Loucy (cell line): ENCODE data around the gene TMEM208.

Source experiments
- H2AFZ ChIP-seq: fragments of 200-600 bp; sonication (generic); 2 replicates; pipeline ENCODE4 v1.6.0; 2016; ENCODE audit warnings: antibody characterized with exemption, mild to moderate bottlenecking, low read length, moderate library complexity
- H3F3A ChIP-seq: fragments of 200-600 bp; 2 replicates; pipeline ENCODE4 v1.6.0; 2016; ENCODE audit warnings: antibody characterized with exemption, low read depth, mild to moderate bottlenecking
- H3K27me3 ChIP-seq: fragments of 200-600 bp; sonication (generic); 2 replicates; pipeline ENCODE4 v1.6.1; 2014; ENCODE audit warnings: low read length, mild to moderate bottlenecking; ENCODE audit not compliant: insufficient read depth, poor library complexity, severe bottlenecking
- H3K36me3 ChIP-seq: fragments of 200-600 bp; sonication (generic); 2 replicates; pipeline ENCODE4 v1.6.1; 2016; ENCODE audit warnings: low read length; ENCODE audit not compliant: insufficient read depth
- H3K4me1 ChIP-seq: fragments of 200-600 bp; sonication (generic); 2 replicates; pipeline ENCODE4 v1.5.1; 2014; ENCODE audit warnings: low read length, mild to moderate bottlenecking; ENCODE audit not compliant: insufficient read depth, poor library complexity, severe bottlenecking
- H3K4me2 ChIP-seq: fragments of 200-600 bp; sonication (generic); 2 replicates; pipeline ENCODE4 v1.6.0; 2014; ENCODE audit warnings: antibody characterized with exemption, low read length, low read depth, mild to moderate bottlenecking; ENCODE audit not compliant: poor library complexity, severe bottlenecking
- H3K4me3 ChIP-seq: fragments of 200-600 bp; sonication (generic); 2 replicates; pipeline ENCODE4 v1.5.1; 2014; ENCODE audit warnings: low read length, mild to moderate bottlenecking, mixed read lengths; ENCODE audit not compliant: poor library complexity, severe bottlenecking
- H3K79me2 ChIP-seq: fragments of 200-600 bp; sonication (generic); 2 replicates; pipeline ENCODE4 v1.6.1; 2014; ENCODE audit warnings: low read length; ENCODE audit not compliant: insufficient read depth
- H3K9ac ChIP-seq: fragments of 200-600 bp; sonication (generic); 2 replicates; pipeline ENCODE4 v1.6.0; 2014; ENCODE audit warnings: mild to moderate bottlenecking, low read depth, low read length, moderate library complexity; ENCODE audit not compliant: poor library complexity, severe bottlenecking
- H3K9me2 ChIP-seq: fragments of 200-600 bp; sonication (generic); replicated peaks from 2 replicates; pipeline ENCODE4 v1.6.1; 2016; ENCODE audit warnings: low read depth, low read length, mixed read lengths
- H3K9me3 ChIP-seq: fragments of 200-600 bp; sonication (generic); 2 replicates; pipeline ENCODE4 v1.6.1; 2014; ENCODE audit warnings: mild to moderate bottlenecking, antibody characterized with exemption, low read length, low read depth; ENCODE audit not compliant: insufficient read depth
- H4K20me1 ChIP-seq: fragments of 200-600 bp; sonication (generic); 2 replicates; pipeline ENCODE4 v1.6.0; 2014; ENCODE audit warnings: antibody characterized with exemption, low read length, mild to moderate bottlenecking; ENCODE audit not compliant: insufficient read depth, poor library complexity, severe bottlenecking
- EZH2phosphoT487 ChIP-seq: fragments of 200-600 bp; IDR thresholded peaks from 2 replicates; pipeline ENCODE4 v1.6.1; 2018; ENCODE audit warnings: antibody characterized with exemption, mild to moderate bottlenecking, moderate library complexity, borderline replicate concordance
- TF ChIP-seq, protein P1 (sequence below): fragments of 200-600 bp; sonication (generic); conservative IDR thresholded peaks from 2 replicates; pipeline ENCODE4 v1.5.1; 2014; ENCODE audit warnings: mild to moderate bottlenecking, antibody characterized with exemption, low read length

The TMEM208 gene

DNA sequence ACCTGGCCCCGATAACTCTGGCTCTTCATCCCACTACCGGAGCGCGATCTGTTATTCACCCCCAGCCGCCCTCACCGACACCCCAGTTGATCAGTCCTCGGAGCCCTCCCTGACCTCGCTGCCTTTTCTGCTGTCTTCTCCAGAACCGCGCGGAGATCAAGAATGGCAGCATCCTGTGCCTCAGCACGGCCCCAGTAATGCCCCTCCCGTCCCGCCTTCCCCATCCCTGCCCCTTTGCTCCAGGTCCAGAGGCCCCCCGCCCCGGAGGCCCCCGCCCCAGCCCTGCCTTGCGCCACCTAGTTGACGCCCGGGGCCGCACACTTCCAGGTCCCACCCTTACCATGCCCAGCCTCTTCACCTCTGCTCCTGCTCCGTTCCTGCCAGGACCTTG, 27.1 kb upstream of the TMEM208 start:
- TF ChIP-seq, protein P1, sequence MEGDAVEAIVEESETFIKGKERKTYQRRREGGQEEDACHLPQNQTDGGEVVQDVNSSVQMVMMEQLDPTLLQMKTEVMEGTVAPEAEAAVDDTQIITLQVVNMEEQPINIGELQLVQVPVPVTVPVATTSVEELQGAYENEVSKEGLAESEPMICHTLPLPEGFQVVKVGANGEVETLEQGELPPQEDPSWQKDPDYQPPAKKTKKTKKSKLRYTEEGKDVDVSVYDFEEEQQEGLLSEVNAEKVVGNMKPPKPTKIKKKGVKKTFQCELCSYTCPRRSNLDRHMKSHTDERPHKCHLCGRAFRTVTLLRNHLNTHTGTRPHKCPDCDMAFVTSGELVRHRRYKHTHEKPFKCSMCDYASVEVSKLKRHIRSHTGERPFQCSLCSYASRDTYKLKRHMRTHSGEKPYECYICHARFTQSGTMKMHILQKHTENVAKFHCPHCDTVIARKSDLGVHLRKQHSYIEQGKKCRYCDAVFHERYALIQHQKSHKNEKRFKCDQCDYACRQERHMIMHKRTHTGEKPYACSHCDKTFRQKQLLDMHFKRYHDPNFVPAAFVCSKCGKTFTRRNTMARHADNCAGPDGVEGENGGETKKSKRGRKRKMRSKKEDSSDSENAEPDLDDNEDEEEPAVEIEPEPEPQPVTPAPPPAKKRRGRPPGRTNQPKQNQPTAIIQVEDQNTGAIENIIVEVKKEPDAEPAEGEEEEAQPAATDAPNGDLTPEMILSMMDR: no peak
- TF ChIP-seq EZH2phosphoT487: no peak
- peaks cover 71% of the 10 kb centered on the region; the same call in 1 of the 2 replicates for H3K36me3 ChIP-seq
- peaks cover 5% of the 10 kb centered on the region for H3K4me1 ChIP-seq
- peaks cover 22% of the 10 kb centered on the region for H3K79me2 ChIP-seq
- no peaks in the 10 kb centered on the region for H3K9me2 ChIP-seq
- H3K9me3 ChIP-seq: no peaks in the 10 kb centered on the region
- peaks cover 8% of the 10 kb centered on the region for H4K20me1 ChIP-seq
- H2AFZ ChIP-seq: no peak overlapping the region
- H3K4me3 ChIP-seq: no peak overlapping the region
- H3K27me3 ChIP-seq: no peaks in the 10 kb centered on the region
- no peak overlapping the region for H3K9ac ChIP-seq
- H3F3A ChIP-seq: no peaks in the 10 kb centered on the region
- H3K4me2 ChIP-seq: no peak overlapping the region

DNA sequence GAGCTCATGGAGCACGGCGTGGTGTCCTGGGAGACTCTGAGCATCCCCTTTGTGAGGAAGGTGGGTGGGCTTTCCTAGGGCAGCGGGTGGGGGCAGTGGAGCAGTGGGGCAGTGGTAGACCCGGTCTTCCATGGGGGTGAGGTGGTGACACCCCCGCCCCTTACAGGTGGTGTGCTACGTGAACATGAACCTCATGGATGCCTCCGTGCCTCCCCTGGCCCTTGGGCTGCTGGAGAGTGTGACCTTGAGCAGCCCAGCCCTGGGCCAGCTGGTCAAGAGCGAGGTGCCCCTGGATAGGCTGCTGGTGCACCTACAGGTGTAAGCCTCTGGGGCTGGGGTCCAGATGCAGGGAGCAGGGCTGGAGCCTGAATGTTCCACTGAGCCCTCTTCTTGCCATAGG, 26.4 kb upstream of the TMEM208 start:
- no peak overlapping the region for H3K9ac ChIP-seq
- peaks cover 64% of the 10 kb centered on the region; the same call in 1 of the 2 replicates for H3K36me3 ChIP-seq
- no peak overlapping the region for H2AFZ ChIP-seq
- peaks cover 5% of the 10 kb centered on the region for H3K4me1 ChIP-seq
- H3K9me3 ChIP-seq: no peaks in the 10 kb centered on the region
- H3K79me2 ChIP-seq: peaks cover 15% of the 10 kb centered on the region
- peaks cover 8% of the 10 kb centered on the region for H4K20me1 ChIP-seq
- no peak overlapping the region for H3K4me3 ChIP-seq
- H3K4me2 ChIP-seq: no peak overlapping the region
- no peaks in the 10 kb centered on the region for H3K27me3 ChIP-seq
- H3F3A ChIP-seq: no peaks in the 10 kb centered on the region
- TF ChIP-seq, protein P1: no peak
- H3K9me2 ChIP-seq: no peaks in the 10 kb centered on the region

DNA sequence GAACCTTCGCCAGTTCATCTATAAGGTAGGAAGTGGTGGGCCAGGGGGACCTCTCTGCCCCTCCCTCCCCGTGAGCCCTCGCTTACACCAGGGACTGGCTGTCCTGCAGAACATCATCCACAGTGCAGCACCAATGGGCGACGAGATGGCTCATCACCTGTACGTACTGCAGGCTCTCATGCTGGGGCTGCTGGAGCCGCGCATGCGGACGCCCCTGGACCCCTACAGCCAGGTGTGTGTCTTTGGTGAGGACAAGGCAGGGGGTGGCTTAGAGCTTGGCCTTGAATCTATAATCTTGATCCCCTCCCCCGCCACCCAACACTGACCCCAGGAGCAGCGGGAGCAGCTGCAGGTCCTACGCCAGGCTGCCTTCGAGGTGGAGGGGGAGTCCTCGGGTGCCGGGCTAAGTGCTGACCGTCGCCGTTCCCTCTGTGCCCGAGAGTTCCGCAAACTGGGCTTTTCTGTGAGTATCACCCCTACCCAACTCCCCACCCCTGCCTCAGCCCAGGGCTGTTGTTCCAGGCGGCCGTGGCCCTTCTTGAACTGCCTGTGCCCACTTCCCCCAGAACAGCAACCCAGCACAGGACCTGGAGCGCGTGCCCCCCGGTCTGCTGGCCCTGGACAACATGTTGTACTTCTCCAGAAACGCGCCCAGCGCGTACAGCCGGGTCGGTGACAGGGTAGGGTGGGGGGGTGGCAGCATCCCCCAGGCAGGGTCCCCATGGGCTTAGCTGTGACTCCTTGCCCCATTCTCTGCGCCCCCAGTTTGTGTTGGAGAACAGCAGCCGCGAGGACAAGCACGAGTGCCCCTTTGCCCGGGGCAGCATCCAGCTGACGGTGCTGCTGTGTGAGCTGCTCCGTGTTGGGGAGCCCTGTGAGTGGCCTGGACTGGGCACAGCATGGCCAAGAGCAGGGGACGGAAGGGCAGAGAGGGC, 25.3 kb upstream of the TMEM208 start:
- Histone ChIP-seq H3K4me1 (peaks cover 3% of the 10 kb centered on the region), H3K4me3 (no peak overlapping the region), H3K36me3 (peaks cover 52% of the 10 kb centered on the region; the same call in 1 of the 2 replicates), H3K9ac (no peak overlapping the region), H3K4me2 (no peak overlapping the region), H3K9me2 (no peaks in the 10 kb centered on the region), H3K79me2 (peaks cover 3% of the 10 kb centered on the region; the same call in 1 of the 2 replicates), H3K9me3 (no peaks in the 10 kb centered on the region), H3K27me3 (no peaks in the 10 kb centered on the region), H2AFZ (no peak overlapping the region), H4K20me1 (peaks cover 3% of the 10 kb centered on the region), H3F3A (no peaks in the 10 kb centered on the region)
- no peak for TF ChIP-seq EZH2phosphoT487
- TF ChIP-seq, protein P1: no peak
